Measurements from ENCODE around the gene TXNDC17. TPM values are rescaled to one million over a fixed set of nuclear protein-coding genes. Genes with fewer than 3 reads are reported as not detected.
"Not testable (repeated sequence)": the region's sequence is repeated elsewhere in the genome, so short reads cannot be mapped to it uniquely, and the experiment has no call there.

Gene TXNDC17
- total RNA-seq, 4 donors from 2014 or later, result 58.5 to 109 (median 74.2) TPM

GRCh38 chr17:6660101-6660500 is 19.2 kb downstream of the TXNDC17 start:
- Histone ChIP-seq H3K36me3 (no peaks in the 10 kb centered on the region), H3K27ac (replicated peaks in 1 of 4) (no peak overlapping the region), H3K27me3 (peaks cover 0 to 60% (median 2%) of the 10 kb centered on the region in 4 donors), H3K4me3 (no peak overlapping the region), H3K9me3 (no peaks in the 10 kb centered on the region), H3K4me1 (peaks cover 0 to 12% (median 6%) of the 10 kb centered on the region in 4 donors)
- 72% methylated on average over 9 of the region's 9 CpGs for WGBS
- no peak for DNase-seq (ENCODE audit: extremely low spot score)
- intact Hi-C loops (cut with DNase I), result no loop called here
- TF ChIP-seq EP300 (IDR thresholded peaks at IDR 0.05) (no peak), POLR2A (IDR thresholded peaks at IDR 0.05; ENCODE audit: low read depth) (no peak), POLR2AphosphoS5 (IDR thresholded peaks at IDR 0.05) (no peak), CTCF (IDR thresholded peaks at IDR 0.05) (no peak)

- WGBS, result 41% methylated on average over 9 of the region's 11 CpGs
- no peak for DNase-seq (ENCODE audit: extremely low spot score)
- Histone ChIP-seq H3K4me3 (no peak overlapping the region), H3K4me1 (peaks cover 0 to 7% (median 3%) of the 10 kb centered on the region in 4 donors), H3K36me3 (no peaks in the 10 kb centered on the region), H3K9me3 (no peaks in the 10 kb centered on the region), H3K27ac (replicated peaks in 1 of 4) (no peak overlapping the region), H3K27me3 (peaks cover 0 to 55% (median 0%) of the 10 kb centered on the region in 4 donors)
- intact Hi-C loops (cut with DNase I), result no loop called here
- no peak for TF ChIP-seq CTCF (IDR thresholded peaks at IDR 0.05)
- TF ChIP-seq POLR2AphosphoS5 (IDR thresholded peaks at IDR 0.05), result no peak
- TF ChIP-seq POLR2A (IDR thresholded peaks at IDR 0.05; ENCODE audit: low read depth), result no peak
- TF ChIP-seq EP300 (IDR thresholded peaks at IDR 0.05), result no peak
These were observed 20.1 kb downstream of the TXNDC17 start for GRCh38 chr17:6660805-6661463.

- intact Hi-C loops (cut with DNase I), result no loop called here
- Histone ChIP-seq H3K4me1 (peaks cover 0 to 9% (median 3%) of the 10 kb centered on the region in 4 donors), H3K27ac (replicated peaks in 1 of 4) (no peak overlapping the region), H3K9me3 (no peaks in the 10 kb centered on the region), H3K4me3 (no peak overlapping the region), H3K27me3 (peaks cover 0 to 54% (median 0%) of the 10 kb centered on the region in 4 donors), H3K36me3 (no peaks in the 10 kb centered on the region)
- DNase-seq (ENCODE audit: extremely low spot score), result no peak
- WGBS, result 67% methylated on average over 2 of the region's 2 CpGs
- TF ChIP-seq EP300 (IDR thresholded peaks at IDR 0.05), result no peak
- no peak for TF ChIP-seq POLR2A (IDR thresholded peaks at IDR 0.05; ENCODE audit: low read depth)
- no peak for TF ChIP-seq POLR2AphosphoS5 (IDR thresholded peaks at IDR 0.05)
- TF ChIP-seq CTCF (IDR thresholded peaks at IDR 0.05), result no peak
These were observed 20.6 kb downstream of the TXNDC17 start for GRCh38 chr17:6661464-6661848.

- H3K9me3 ChIP-seq; H3K4me1 ChIP-seq; H3K27ac ChIP-seq (replicated peaks in 1 of 4); H3K4me3 ChIP-seq; intact Hi-C loops (cut with DNase I); DNase-seq (ENCODE audit: extremely low spot score); H3K36me3 ChIP-seq: not testable (repeated sequence)
- peaks cover 0 to 48% (median 0%) of the 10 kb centered on the region in 4 donors for H3K27me3 ChIP-seq
- WGBS, result 91% methylated on average over 14 of the region's 14 CpGs
These were observed 22.3 kb downstream of the TXNDC17 start for GRCh38 chr17:6663200-6663599.

GRCh38 chr17:6666077-6666521 is 25.2 kb downstream of the TXNDC17 start:
- intact Hi-C loops (cut with DNase I), result loop anchor here (2.0 to 5.0 kb wide), 3 partner anchors 177 to 336 kb away; no protein-coding TSS in a partner anchor
- TF ChIP-seq EP300 (IDR thresholded peaks at IDR 0.05) (no peak), CTCF (IDR thresholded peaks at IDR 0.05) (peak; percentile 82 to 92 (median 88)), POLR2AphosphoS5 (IDR thresholded peaks at IDR 0.05) (peak in 1 of 2 donors; percentile 45), POLR2A (IDR thresholded peaks at IDR 0.05; ENCODE audit: low read depth) (no peak)
- Histone ChIP-seq H3K27ac (replicated peaks in 1 of 4) (no peak overlapping the region), H3K36me3 (no peaks in the 10 kb centered on the region), H3K27me3 (peaks cover 0 to 48% (median 0%) of the 10 kb centered on the region in 4 donors), H3K4me3 (no peak overlapping the region), H3K4me1 (peaks cover 0 to 3% (median 0%) of the 10 kb centered on the region in 4 donors), H3K9me3 (no peaks in the 10 kb centered on the region)
- no peak for DNase-seq (ENCODE audit: extremely low spot score)
- WGBS, result 15% methylated on average over 7 of the region's 9 CpGs
